ENCODE data around the gene SURF2.

Gene SURF2

GRCh38 chr9:133380734-133381133 is 24.4 kb downstream of the SURF2 start:
- no peak overlapping the region for H3K27ac ChIP-seq
- no peak for TF ChIP-seq ZFX (IDR thresholded peaks at IDR 0.05)
- TF ChIP-seq CTCF (conservative IDR thresholded peaks at IDR 0.05): no peak

DNA sequence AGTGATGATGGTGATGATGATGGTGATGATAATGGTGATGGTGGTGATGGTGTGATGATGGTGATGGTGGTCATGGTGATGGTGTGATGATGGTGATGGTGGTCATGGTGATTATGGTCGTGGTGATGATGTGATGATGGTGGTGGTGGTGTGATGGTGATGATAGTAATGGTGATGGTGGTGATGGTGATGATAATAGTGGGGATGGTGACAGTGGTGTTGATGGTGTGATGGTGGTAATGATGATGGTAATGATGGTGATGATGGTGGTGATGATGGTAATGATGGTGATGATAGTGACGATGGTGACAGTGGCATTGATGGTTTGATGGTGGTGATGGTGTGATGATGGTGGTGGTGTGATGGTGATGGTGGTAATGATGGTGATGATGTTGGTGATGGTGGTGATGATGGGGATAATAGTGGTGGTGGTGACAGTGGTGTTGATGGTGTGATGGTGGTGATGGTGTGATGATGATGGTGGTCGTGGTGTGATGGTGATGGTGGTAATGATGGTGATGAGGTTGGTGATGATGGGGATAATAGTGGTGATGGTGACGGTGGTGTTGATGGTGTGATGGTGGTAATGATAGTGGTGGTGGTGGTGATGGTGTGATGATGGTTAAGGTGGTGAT is 26.3 kb downstream of the SURF2 start:
- no peak for TF ChIP-seq ZFX (IDR thresholded peaks at IDR 0.05)
- H3K27ac ChIP-seq: no peak overlapping the region

DNA sequence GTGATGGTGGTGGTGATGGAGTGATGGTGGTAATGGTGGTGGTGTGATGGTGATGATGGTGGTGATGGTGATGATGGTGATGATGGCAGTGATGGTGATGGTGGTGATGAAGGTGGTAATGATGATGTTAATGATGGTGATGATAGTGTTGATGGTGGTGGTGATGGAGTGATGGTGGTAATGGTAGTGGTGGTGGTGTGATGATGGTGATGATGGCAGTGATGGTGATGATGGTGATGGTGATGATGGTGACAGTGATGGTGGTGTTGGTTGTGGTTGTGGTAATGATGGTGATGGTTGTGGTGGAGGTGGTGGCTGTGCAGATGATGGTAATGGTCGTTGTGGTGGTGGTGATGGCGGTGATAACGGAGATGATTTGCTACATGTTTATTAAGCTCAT is 27.1 kb downstream of the SURF2 start:
- TF ChIP-seq CTCF (conservative IDR thresholded peaks at IDR 0.05) (no peak), ZFX (IDR thresholded peaks at IDR 0.05) (no peak)
- H3K27ac ChIP-seq: no peak overlapping the region

DNA sequence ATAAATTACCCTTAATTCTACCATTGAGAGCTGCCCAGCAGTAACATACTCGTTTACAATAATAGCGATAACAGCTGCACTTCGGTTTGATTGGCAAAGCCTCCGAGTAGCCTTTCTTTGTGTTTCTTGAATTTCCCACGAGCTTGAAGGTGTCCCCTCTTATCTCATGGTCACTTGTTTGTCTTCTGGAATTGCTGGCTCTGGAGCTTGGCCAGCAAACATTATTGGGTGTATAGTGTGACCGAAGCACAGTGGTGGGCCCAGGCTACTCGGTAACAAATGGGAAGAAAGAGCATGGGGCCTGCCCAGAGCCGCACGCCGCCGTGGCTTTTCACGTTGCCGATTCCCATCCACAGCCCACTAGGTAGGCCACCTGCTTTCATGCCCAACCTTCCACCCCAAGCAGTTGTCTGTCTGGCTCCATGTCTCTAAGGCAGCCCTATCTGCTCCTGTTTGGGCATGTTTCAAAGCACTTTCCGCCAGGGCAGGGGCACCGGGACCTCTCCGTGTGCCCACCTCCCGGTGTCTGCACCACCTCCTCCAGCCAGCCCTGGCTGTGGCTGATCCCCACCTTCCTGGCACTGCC is 28.5 kb downstream of the SURF2 start:
- TF ChIP-seq CTCF (conservative IDR thresholded peaks at IDR 0.05) (no peak), ZFX (IDR thresholded peaks at IDR 0.05) (no peak)
- H3K27ac ChIP-seq: no peak overlapping the region

- H3K27ac ChIP-seq: no peak overlapping the region
- TF ChIP-seq CTCF (conservative IDR thresholded peaks at IDR 0.05): no peak
- no peak for TF ChIP-seq ZFX (IDR thresholded peaks at IDR 0.05)
Measured at GRCh38 chr9:133385452-133385851, 29.1 kb downstream of the SURF2 start.

DNA sequence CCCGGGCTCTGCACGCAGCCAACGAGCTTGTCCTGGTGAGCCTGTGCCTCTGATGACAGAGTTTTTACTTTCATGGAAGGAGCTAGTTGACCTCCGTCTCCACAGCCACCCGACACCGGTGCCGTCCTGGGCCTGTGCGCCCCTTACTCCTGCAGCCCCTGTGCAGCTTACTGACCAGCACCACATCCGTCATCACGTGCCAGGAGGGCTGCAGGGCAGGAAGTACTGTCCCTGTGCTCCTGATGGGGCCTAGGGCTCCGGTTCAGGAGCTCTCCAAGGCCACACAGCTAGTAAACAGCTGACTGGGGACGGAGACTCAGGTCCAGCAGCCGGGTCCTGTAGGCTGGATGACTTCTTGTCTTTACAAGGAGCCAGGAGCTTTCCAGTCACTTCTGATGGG is 30.0 kb downstream of the SURF2 start:
- H3K27ac ChIP-seq: no peak overlapping the region
- no peak for TF ChIP-seq CTCF (conservative IDR thresholded peaks at IDR 0.05)
- TF ChIP-seq ZFX (IDR thresholded peaks at IDR 0.05): no peak

- no peak overlapping the region for H3K27ac ChIP-seq
Measured at GRCh38 chr9:133387680-133388079, 31.3 kb downstream of the SURF2 start.

More at GRCh38 chr9:133387680-133388079, 31.3 kb downstream of the SURF2 start:
- TF ChIP-seq CTCF (conservative IDR thresholded peaks at IDR 0.05) (no peak), ZFX (IDR thresholded peaks at IDR 0.05) (no peak)
